Vagina (tissue), 2 donors: ENCODE measurements around the gene A4GALT. TPM values are rescaled to one million over a fixed set of nuclear protein-coding genes. Genes with fewer than 3 reads are reported as not detected.

Experiments
- DNase-seq, 2 donors: peaks; one replicate each; pipeline ENCODE4 v3.0.0-alpha.2; 2017; ENCODE audit errors: extremely low spot score in 2 of 2
- H3K27ac ChIP-seq: fragments of 200-600 bp; sonication (generic); one replicate; pipeline ENCODE4 v1.5.1; 2019
- H3K27me3 ChIP-seq: fragments of 200-600 bp; sonication (generic); one replicate; pipeline ENCODE4 v1.5.1; 2019
- H3K36me3 ChIP-seq, 2 donors: fragments of 200-600 bp; sonication (generic); one replicate each; pipeline ENCODE4 v1.5.1; 2017 to 2019
- H3K4me1 ChIP-seq: fragments of 200-600 bp; sonication (generic); one replicate; pipeline ENCODE4 v1.5.1; 2019
- H3K4me3 ChIP-seq, 2 donors: fragments of 200-600 bp; sonication (generic); 1 replicate in 1 of 2; 2 replicates in 1 of 2; pipeline ENCODE4 v1.5.1; 2016 to 2019
- H3K9me3 ChIP-seq: fragments of 200-600 bp; sonication (generic); one replicate; pipeline ENCODE4 v1.5.1; 2019
- POLR2A ChIP-seq, 2 donors: fragments of 450-650 bp; IDR thresholded peaks; one replicate each; pipeline ENCODE4 v1.6.1; 2017; ENCODE audit warnings: antibody characterized with exemption in 2 of 2, mild to moderate bottlenecking in 2 of 2, moderate library complexity in 2 of 2
- POLR2AphosphoS5 ChIP-seq, 2 donors: sonication (generic); formaldehyde crosslinking; IDR thresholded peaks; one replicate each; pipeline ENCODE4 v1.9.0; 2017; ENCODE audit warnings: antibody characterized with exemption in 2 of 2, mild to moderate bottlenecking in 2 of 2, low read depth in 1 of 2; ENCODE audit not compliant: insufficient read depth in 1 of 2
- intact Hi-C: fragments of 100-400 bp; cut with DNase I; formaldehyde crosslinking; loops from one replicate; pipeline ENCODE4 v1.15.1; 2023
- total RNA-seq: library from RNA; depleted of rRNA; stranded (reverse); fragments of >200 nt; gene quantifications from one replicate; pipeline ENCODE4 v1.2.3, GENCODE V29; 2016
- TF ChIP-seq, protein P1 (sequence below), 3 experiments: fragments of 450-650 bp in 2 of 3; fragments of 200-600 bp in 1 of 3; sonication (generic) in 1 of 3; IDR thresholded peaks; one replicate each; pipeline ENCODE4 v1.5.1; 2017 to 2019; ENCODE audit warnings: antibody characterized with exemption in 3 of 3, mild to moderate bottlenecking in 2 of 3, moderate library complexity in 2 of 3

A4GALT gene
- total RNA-seq, 1 donor from 2014 or later: 35.6 TPM

DNA sequence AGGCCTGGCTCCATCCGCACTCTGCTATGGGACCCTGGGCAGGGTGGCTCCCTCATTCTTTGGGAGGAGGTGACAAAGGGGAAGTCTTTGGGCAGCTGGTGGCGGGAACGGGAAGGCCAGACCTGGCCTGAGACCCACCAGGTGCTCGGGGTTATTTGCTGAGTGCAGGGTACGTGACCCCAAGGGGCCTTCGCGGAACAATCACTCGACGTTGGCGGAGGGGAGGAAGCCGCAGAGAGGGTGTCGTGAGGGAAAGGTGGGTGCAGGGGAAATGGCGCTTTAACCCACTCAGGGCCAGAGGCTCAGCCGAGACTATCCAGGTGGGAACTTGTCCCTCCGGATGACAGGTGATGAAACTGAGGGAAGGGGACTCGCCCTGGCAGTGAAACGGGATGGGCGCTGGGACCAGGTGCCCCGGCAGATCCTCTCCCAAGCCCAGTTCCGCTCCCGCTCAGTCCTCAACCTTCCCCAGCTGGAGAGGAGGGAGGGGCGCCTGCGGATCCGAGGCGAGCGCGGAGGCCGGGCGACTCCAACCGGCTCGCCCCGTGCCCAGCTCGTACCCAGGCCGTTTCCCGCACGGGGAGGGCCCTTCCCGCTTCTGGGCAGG is 911 bp downstream of the A4GALT start:
- DNase-seq: no peak
- Histone ChIP-seq H3K4me3 (peak overlapping the region; percentile 83 to 92), H3K4me1 (peaks cover 56% of the 10 kb centered on the region), H3K27me3 (no peaks in the 10 kb centered on the region), H3K27ac (peak overlapping the region; percentile 96), H3K9me3 (no peaks in the 10 kb centered on the region), H3K36me3 (no peaks in the 10 kb centered on the region)
- intact Hi-C loops: loop anchor here (2.0 to 10.0 kb wide), 2 partner anchors 23 to 55 kb away; no protein-coding TSS in a partner anchor
- TF ChIP-seq POLR2A (IDR thresholded peaks at IDR 0.05) (no peak), POLR2AphosphoS5 (IDR thresholded peaks at IDR 0.05; ENCODE audit: insufficient read depth in 1 of 2, low read depth in 1 of 2) (peak in 1 of 2 donors; percentile 47)
- TF ChIP-seq, protein P1, sequence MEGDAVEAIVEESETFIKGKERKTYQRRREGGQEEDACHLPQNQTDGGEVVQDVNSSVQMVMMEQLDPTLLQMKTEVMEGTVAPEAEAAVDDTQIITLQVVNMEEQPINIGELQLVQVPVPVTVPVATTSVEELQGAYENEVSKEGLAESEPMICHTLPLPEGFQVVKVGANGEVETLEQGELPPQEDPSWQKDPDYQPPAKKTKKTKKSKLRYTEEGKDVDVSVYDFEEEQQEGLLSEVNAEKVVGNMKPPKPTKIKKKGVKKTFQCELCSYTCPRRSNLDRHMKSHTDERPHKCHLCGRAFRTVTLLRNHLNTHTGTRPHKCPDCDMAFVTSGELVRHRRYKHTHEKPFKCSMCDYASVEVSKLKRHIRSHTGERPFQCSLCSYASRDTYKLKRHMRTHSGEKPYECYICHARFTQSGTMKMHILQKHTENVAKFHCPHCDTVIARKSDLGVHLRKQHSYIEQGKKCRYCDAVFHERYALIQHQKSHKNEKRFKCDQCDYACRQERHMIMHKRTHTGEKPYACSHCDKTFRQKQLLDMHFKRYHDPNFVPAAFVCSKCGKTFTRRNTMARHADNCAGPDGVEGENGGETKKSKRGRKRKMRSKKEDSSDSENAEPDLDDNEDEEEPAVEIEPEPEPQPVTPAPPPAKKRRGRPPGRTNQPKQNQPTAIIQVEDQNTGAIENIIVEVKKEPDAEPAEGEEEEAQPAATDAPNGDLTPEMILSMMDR (IDR thresholded peaks at IDR 0.05): no peak

DNA sequence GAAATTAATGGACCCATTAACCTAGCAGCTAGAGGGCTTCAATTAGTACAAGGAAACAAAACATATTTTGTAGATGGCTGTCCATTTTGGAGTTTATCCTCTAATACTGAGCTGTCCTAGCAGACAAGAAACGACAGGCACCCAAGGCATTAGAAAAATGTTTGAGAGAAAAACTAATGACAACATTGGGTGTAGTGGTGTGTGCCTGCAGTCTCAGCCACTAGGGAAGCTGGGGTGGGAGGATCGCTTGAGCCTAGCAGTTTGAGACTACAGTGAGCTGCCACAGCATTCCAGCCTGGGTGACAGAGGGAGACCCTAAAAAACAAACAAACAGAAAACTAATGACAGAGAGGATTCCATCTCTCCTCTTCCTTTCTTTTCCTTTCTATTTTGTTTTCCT is 1.5 kb downstream of the A4GALT start:
- no peak for DNase-seq
- intact Hi-C loops: no loop called here
- H3K36me3 ChIP-seq: no peaks in the 10 kb centered on the region
- no peaks in the 10 kb centered on the region for H3K9me3 ChIP-seq
- peaks cover 60% of the 10 kb centered on the region for H3K4me1 ChIP-seq
- no peak for TF ChIP-seq POLR2A (IDR thresholded peaks at IDR 0.05)
- TF ChIP-seq, protein P1 (IDR thresholded peaks at IDR 0.05): peak in 1 of 3 experiments; percentile 21
- no peak for TF ChIP-seq POLR2AphosphoS5 (IDR thresholded peaks at IDR 0.05; ENCODE audit: insufficient read depth in 1 of 2, low read depth in 1 of 2)
- peak overlapping the region; percentile 83 to 92 for H3K4me3 ChIP-seq
- peak overlapping the region; percentile 96 for H3K27ac ChIP-seq
- H3K27me3 ChIP-seq: no peaks in the 10 kb centered on the region

DNA sequence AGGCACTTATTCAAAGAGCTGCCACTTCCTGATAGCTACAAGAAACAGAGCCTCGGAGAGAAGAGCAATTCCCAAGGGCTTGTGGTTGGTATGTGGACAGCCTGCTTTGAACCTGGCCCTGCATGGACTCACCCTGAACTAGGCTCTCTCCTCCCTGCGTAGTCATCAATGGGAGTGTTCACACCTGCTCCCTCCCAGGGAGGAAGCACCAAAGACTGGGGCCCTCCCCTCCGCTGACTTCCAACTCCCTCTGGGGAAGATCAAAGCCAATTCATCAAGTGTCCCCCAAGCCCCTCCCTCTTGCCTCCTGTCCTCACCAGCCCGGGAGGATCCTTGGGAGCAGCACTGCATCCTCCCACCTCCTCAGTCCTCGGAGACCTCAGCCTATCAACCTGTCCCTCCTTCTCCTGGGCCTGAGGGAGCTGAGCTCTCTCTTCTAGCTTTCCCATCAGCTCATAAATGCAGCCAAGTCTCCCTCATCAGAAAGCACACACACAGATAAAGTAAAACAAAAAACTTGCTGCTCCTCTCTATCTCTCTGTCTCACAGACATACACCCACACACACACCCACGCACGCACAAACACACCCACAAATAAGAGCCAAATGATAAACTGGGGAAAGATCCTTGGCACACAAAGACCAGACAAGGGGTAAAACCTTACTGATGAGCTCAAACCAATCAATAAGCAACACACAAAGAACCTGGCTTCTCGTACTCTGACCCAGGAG is 3.3 kb downstream of the A4GALT start:
- intact Hi-C loops: no loop called here
- Histone ChIP-seq H3K27me3 (no peaks in the 10 kb centered on the region), H3K36me3 (peaks cover 0 to 6% of the 10 kb centered on the region in 2 donors), H3K4me3 (no peak overlapping the region), H3K9me3 (no peaks in the 10 kb centered on the region), H3K4me1 (peaks cover 71% of the 10 kb centered on the region), H3K27ac (peak overlapping the region; percentile 54)
- DNase-seq: no peak
- TF ChIP-seq POLR2AphosphoS5 (IDR thresholded peaks at IDR 0.05; ENCODE audit: insufficient read depth in 1 of 2, low read depth in 1 of 2): peak in 1 of 2 donors; percentile 42
- TF ChIP-seq, protein P1 (IDR thresholded peaks at IDR 0.05): no peak

DNA sequence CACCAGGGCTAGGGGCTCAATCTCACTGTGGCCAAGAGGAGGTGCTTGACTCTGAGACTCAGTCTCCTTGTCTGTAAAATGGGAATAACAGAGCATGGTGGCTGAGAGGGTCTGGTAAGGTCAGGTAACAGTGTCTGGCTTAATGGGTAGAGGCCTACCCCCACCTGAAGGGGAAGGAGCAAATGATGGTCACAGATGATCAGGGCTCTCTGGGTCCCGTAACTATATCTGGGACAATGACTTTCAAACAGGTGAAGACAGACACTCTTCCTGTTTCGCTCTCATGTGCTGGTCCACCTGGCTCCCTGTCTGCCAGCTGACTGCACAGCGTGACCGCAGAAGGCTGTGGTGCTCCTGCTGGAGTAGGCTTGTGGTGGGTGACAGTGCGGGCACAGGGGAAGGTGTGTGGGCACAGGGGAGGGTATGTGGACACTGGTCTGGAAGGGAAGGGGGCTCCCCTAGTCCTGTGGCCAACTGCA is 4.0 kb downstream of the A4GALT start:
- peaks cover 0 to 6% of the 10 kb centered on the region in 2 donors for H3K36me3 ChIP-seq
- TF ChIP-seq POLR2A (IDR thresholded peaks at IDR 0.05): no peak
- TF ChIP-seq, protein P1 (IDR thresholded peaks at IDR 0.05): no peak
- no peak for TF ChIP-seq POLR2AphosphoS5 (IDR thresholded peaks at IDR 0.05; ENCODE audit: insufficient read depth in 1 of 2, low read depth in 1 of 2)
- peaks cover 76% of the 10 kb centered on the region for H3K4me1 ChIP-seq
- H3K9me3 ChIP-seq: no peaks in the 10 kb centered on the region
- intact Hi-C loops: no loop called here
- H3K27me3 ChIP-seq: no peaks in the 10 kb centered on the region
- peak overlapping the region; percentile 54 for H3K27ac ChIP-seq
- H3K4me3 ChIP-seq: no peak overlapping the region
- DNase-seq: no peak

DNA sequence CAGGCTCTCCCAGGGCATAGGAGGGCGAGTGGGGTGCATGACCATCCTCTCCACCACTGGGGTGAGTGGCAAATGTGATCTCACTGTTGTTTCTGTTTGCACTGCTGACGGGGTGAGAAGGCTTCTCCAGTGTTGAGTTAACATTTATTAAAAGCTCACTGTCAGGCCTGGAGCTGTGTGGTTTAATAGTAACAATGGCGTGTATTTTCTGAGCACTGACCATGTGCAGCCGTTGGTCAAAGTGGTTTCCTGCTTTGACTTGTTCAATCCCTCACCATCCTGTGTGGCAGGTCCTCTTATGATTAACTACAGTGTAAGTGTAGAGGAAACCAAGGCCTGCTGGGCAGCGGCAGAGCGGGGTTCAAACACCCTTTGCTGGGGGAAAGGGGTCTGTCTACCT is 4.4 kb downstream of the A4GALT start:
- Histone ChIP-seq H3K4me1 (peaks cover 76% of the 10 kb centered on the region), H3K27ac (no peak overlapping the region), H3K9me3 (no peaks in the 10 kb centered on the region), H3K27me3 (no peaks in the 10 kb centered on the region), H3K36me3 (peaks cover 0 to 6% of the 10 kb centered on the region in 2 donors), H3K4me3 (no peak overlapping the region)
- no peak for DNase-seq
- intact Hi-C loops: no loop called here
- TF ChIP-seq POLR2AphosphoS5 (IDR thresholded peaks at IDR 0.05; ENCODE audit: insufficient read depth in 1 of 2, low read depth in 1 of 2) (no peak), POLR2A (IDR thresholded peaks at IDR 0.05) (no peak)
- TF ChIP-seq, protein P1 (IDR thresholded peaks at IDR 0.05): no peak
